Activated naive CD4-positive, alpha-beta T cell treated with anti-CD3 and anti-CD28 coated beads, Interleukin-2, amount 50 U/mL, for 16 hours (primary cell): ENCODE results near the gene MSRB1.
"Not testable (repeated sequence)": the region's sequence is repeated elsewhere in the genome, so short reads cannot be mapped to it uniquely, and the experiment has no call there.

Source experiments
- DNase-seq: peaks from one replicate; pipeline ENCODE4 v3.0.0-alpha.2; 2020

The MSRB1 gene

DNA sequence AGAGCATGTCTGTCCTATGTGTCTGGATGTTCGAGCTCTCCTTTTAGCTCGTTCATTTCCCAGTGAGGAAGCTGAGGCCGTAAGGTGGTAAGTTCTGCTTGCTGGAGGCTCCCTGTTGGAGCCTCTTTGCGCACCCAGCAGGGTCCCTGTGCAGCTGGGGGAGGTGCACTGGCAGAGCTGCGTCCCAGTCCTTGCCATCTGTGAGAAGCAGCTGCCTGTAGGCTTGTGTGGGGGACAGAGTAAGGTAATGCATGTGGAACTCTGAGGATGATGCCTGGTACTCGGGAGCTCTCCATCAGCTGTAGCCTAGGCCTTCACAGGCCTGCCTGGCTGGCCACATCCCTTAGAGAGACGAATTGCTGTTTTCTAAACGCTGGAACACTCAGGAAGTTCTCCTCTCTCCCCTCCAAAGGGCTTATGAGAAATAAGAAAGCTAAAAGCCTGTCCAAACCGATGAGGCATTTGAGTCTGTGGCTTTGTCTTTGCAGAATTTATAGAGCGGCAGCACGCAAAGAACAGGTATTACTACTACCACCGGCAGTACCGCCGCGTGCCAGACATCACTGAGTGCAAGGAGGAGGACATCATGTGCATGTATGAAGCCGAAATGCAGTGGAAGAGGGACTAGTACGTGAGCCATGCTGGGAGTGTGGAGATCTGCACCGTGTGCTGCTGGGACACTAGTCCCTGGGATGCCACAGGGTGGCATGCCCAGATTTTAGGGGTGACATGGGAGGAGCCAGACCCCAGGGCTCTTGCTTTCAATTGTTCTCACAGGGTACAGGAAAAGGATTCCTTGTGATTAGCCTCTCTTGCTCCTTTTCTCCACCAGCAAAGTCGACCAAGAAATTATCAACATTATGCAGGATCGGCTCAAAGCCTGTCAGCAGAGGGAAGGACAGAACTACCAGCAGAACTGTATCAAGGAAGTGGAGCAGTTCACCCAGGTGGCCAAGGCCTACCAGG lies 17.9 kb upstream of the MSRB1 start:
- DNase-seq = peak; percentile 59

DNA sequence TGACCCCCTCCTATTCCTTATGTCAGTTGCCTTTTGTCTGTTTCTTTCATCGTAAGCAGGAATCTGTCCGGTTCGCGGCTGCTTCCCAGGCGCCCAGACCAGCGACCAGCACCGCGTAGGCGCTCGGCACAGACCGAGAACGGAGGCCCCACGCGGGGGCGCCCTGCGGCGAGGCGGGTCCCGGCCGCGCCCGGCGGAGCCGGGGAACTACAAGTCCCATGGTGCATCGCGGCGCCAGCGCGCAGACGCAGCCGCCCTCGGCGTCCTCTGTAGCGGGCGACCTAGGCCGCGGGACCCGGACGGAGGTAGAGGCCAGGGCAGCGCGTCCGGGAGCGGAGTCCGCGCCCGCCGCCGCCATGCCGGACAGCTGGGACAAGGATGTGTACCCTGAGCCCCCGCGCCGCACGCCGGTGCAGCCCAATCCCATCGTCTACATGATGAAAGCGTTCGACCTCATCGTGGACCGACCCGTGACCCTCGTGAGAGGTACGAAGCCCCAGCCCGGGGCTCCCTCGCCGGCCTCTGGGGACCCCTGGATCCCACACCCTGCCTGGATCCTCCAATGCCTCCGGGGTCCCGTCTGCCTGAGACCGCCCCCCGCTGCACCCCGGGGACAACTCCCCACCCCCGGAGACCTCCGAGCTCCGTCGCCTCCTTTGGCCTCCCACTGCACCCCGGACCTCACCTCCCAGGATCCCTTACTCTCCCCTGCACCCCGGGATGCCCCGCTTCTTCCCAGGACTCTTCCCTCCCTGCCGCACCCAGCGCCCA lies 16.5 kb upstream of the MSRB1 start, which contains the start of gene NDUFB10:
NDUFB10 (plus strand) TSS at position 270 of the 771 bp plus-strand sequence; CDS start at position 357, 87 bp downstream.
- peak; percentile 93 for DNase-seq

DNA sequence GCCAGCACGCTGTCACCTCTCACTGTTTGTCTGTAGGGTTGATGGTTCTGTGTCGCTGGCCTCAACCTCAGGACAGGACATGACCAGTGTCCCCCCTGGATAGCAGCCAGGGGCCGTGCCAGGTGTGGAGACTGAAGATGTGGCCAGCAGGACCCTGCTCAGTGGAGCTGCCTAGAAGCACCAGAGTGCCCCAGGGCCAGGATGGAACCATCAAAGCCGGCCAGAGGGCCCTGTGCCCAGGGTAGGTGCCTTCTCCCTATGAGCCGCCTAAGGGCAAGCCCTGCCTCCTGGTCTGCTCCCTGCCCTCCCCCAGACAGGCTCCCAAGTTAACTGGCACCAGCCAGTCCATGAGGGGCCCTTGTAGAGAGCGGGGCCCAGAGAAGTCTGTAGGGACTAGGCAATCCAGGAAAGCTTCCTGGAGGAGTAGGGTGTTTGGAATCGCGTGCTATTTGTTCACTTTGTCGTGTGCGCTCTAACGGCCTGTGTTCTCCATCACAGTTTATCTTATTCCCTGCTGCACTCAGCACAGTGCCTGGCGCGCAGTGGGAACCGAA lies 15.8 kb upstream of the MSRB1 start:
- DNase-seq = no peak

DNA sequence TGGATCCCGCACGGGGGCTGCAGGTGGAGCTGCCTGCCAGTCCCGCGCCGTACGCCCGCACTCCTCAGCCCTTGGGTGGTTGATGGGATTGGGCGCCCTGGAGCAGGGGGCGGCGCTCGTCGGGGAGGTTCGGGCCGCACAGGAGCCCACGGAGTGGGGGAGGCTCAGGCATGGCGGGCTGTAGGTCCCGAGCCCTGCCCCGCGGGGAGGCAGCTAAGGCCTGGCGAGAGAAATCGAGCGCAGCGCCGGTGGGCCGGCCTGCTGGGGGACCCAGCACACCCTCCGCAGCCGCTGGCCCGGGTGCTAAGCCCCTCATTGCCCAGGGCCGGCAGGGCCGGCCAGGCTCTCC lies 15.1 kb upstream of the MSRB1 start:
- not testable (repeated sequence) for DNase-seq

DNA sequence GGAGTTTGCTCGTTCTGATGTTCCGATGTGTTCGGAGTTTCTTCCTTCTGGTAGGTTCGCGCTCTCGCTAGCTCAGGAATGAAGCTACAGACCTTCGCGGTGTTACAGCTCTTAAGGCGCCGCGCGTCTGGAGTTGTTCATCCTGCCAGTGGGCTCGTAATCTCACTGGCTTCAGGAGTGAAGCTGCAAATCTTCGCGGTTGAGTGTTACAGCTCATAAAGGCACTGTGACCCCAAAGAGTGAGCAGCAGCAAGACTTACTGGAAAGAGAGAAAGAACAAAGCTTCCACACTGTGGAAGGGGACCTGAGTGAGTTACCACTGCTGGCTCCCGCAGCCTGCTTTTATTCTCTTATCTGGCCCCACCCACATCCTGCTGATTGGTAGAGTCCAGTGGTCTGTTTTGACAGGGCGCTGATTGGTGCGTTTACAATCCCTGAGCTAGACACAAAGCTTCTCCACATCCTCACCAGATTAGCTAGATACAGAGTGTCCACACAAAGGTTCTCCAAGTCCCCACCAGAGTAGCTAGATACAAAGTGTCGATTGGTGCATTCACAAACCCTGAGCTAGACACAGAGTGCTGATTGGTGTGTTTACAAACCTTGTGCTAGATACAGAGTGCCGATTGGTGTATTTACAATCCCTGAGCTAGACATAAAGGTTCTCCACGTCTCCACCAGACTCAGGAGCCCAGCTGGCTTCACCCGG lies 14.6 kb upstream of the MSRB1 start:
- not testable (repeated sequence) for DNase-seq

DNA sequence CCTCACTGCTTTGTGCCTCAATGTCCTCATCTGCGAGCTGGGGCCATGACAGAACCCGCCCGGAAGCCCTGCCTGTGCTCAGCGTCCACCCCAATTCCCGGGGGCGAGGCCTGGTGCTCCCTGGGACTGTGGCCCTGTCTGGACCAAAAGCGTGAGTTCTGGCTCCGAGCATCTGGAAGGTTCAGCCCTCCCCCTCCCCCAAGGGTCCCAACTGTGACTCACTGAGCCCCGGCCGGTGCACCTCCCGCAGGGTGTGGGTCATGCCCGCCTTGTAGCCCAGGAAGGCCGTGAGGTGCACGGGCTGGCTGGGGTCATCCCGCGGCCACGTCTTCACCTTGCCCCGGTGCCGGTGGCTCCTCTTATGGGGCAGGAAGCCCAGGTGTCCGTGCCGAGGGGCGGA lies 10.7 kb upstream of the MSRB1 start:
- peak; percentile 12 for DNase-seq

DNA sequence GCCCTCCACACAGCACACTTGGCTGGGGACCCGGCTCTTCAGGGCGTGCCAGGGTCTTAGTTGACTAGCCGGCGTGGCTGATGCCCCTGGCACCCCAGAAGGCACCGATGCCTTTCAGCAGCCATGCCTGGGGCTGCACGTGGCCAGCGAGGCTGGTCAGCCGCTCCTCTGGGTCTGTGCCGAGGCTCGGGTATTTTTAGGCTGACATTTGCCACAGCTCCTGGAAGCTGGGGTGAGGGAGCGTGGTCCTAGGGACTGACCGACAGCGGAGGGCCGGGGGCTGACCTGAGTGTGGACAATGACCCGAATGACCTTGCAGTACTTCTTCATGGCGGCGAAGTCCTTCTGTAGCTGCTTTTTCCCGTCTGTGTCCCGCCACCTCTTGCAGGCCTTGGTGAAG lies 7.6 kb upstream of the MSRB1 start:
- DNase-seq = no peak

DNA sequence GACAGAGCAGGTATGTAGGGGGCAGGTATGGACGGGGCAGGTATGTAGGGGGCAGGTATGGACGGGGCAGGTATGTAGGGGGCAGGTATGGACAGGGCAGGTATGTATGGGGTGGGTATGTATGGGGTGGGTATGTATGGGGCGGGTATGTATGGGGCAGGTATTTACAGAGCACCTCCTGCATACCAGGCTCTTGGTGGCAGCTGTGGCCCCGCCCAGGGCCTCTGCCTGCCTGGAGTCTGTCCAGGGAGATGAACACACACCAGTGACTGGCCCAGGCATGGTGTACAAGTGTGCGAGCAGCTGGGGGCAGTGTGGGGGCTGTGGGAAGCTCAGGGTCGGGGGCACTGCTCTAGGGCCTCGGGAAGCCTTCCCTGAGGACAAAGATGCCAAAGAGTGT lies 7.0 kb upstream of the MSRB1 start:
- DNase-seq = no peak

DNA sequence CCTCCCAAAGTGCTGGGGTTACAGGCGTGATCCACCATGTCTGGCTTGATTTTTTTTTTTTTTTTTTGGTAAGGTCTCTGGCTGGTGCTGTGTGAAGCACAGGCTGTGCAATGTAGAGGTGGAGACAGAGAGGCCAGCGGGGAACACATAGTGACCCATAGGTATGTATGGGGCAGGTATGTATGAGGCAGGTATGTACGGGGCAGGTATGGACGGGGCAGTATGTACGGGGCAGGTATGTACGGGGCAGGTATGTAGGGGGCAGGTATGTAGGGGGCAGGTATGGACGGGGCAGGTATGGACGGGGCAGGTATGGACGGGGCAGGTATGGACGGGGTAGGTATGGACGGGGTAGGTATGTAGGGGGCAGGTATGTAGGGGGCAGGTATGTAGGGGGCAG lies 6.5 kb upstream of the MSRB1 start:
- DNase-seq = no peak

DNA sequence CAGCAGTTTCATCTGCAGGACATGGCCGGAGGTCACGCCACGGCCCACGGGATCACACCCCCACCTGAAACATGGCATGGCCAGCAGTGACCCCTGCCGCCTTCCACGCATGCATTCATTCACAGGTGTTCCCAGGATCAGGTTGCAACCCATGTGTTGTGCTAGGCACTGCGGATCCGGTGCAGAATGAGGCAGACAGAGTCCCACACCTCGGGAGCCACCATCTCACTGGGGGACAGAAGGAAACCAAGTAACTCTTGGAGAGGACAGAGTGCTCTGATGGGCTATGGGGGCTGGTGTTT lies 4.3 kb upstream of the MSRB1 start:
- DNase-seq = no peak

DNA sequence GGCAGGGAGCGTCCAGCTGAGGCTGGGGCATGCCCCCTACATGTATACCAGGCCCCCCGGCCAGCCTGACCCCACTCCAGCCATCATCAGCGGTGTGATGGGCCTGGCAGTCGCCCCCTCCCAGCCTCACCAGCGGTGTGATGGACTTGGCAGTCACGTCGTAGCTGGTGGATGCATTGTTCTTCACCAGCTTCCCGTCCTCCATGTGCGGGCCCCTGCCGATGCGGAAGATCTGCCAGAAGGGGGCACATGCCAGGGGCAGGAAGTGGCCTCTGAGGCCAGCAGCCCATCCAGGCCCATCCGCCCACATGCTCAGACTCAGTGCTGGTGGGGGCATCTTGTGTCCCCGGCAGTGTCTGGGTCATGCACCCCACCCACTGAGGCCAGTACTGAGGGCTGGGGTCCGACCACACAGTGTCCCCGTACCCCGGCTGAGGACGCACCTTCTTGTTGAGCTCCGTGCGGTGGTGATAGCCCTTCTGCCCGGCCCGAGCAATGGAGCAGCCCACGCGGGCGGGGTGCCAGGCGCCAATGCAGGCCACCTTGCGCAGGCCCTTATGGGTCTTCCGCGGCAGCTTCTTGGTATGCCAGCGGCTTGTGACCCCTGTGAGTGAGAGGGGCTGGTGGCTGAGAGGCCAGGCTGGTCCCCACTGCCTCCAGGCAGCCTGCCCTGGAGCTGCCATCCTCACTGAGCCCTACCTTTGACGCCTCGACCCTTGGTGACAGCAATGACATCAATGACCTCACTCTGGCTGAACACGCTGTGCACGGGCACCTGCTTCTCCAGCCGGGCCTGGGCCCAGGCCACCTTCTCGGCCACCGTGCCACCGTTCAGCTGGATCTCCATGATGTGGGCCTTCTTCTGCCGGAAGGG lies 3.7 kb upstream of the MSRB1 start:
- DNase-seq = no peak

DNA sequence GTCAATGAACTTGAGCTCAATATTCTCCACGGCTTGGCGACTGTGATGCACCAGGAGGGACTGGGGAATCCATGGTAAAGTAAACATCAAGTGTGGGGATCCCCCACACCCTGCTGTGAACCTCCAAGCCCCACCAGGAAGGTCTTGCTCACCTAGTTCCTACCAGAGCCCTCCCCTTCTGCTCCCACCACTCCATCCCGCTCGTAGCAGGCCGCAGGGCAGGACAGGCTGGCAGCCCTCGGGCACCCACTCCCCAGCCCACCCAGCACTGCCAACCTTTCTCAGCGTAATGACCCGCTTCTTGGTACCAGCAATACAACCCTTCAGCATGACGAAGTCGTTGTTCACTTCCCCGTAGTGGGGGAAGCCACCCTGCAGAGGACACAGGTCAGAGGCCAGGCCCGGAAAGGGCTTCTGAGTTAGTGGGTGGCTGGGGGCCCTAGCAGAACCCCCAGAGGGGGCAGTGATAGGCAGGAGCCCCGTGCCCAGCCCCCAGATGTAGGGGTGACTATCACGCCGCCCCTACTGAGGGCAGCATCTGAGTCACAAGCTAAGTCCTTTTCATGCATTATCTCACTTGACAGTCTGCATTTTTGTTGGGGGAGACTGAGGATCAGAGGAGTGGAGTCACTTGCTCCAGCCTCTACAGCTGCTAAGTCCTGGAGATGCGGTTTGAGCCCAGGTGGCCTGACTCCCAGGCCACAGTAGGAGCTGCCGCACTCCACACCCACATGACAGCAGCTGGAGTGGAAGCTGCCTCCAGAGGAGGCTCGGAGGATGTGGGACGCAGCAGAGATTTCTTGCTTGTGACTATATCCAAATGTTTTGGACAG lies 2.8 kb upstream of the MSRB1 start:
- no peak for DNase-seq

DNA sequence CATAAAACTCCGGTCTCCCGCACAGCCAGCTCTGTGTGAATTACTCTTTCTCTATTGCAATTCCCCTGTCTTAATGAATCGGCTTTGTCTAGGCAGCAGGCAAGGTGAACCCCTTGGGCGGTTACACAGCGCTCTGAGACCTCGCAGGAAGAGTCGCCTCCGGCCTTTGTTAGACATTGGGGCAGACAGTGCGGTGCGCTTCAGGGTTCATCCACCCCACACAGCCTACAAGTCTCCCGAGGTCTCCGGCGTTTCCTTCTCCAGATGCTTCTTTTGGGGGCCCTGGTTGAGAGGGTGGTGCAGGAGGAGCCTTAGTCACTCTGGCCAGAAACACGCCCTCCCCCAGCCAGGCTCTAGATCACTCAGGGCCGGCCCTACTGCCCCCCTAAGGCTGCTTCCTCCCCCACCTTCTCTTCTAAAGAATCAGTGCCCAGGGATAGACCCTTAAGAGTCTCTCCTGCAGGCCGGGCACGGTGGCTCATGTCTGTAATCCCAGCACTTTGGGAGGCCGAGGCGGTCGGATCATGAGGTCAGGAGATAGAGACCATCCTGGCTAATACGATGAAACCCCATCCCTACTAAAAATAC lies 1.7 kb upstream of the MSRB1 start:
- DNase-seq = no peak

DNA sequence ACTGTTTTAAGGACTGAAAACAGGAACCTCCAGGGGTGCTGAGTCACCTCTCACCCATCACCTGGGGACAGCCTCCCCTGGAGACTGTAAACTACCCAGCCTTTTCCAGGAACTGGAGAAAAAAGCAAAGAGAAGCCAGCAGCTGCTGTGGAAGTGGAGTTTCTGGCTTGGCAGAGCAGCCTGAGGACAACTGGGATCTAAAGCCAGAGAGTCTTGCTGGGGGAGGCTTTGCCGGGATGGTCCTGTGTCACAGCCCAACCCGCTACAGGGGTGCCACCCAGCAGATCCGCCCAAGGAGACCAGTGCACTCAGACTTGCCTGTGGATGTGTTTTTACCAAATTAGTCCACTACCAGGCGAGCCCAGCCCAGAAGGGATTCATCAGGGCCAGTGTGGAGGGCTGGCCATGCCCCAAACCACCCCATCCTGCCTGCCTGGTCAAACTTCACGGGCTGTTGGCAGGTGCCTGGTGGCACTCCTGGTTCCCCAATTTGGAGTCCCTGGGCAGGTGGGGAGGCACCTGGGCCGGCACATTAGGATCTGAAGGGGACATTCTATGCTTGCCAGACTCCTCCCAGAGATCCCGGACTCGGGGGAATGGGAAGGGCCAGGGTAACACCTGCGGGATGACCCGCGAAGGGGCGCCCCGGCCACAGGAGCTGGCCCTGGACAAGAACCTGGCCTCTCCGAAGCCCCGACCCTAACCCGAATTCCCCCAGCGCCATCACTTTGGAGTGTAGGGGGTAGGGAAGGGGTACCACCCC lies 771 bp downstream of the MSRB1 start:
- no peak for DNase-seq

DNA sequence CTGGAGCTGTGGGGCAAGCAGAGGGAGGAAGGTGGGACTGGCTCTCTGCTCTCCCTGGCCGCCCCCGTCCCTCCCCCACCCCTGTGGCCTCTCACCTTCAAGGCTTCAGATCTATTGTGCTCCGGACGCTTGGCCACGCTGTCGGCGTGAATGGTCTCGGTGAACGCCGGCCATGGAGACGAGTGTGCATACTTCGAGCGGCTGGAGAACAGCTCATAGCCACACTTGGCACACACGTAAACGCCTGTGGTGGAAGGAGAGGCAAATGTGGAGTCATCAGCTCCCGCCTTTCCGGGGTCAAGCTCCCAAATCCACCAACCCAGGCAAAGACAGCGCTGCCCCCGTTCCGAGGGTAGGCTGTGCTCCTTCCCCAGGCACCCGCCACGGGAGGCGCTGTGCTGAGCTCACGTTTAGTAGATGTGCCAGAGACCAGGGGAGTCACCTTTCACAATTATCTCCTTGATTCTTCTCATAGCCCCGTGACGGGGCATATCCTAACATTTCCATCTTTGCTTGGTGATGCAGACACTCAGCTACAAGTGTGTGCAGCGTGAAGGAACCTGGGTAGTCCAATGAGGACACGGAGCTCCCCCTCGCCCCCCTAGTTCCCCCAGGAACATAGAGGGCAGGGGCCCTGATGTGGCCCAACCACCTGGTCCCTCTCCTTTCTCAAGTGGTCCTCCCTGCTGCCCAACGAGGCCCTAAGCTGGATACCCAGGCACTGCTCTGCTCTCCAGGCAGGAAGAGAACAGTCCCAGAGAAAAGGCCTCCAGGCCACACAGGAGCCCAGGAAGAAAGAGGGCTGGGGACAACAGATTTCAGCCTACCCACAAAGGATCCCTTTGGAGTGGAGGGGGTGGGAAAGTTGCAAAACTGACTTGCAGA lies 1.6 kb downstream of the MSRB1 start:
- no peak for DNase-seq

DNA sequence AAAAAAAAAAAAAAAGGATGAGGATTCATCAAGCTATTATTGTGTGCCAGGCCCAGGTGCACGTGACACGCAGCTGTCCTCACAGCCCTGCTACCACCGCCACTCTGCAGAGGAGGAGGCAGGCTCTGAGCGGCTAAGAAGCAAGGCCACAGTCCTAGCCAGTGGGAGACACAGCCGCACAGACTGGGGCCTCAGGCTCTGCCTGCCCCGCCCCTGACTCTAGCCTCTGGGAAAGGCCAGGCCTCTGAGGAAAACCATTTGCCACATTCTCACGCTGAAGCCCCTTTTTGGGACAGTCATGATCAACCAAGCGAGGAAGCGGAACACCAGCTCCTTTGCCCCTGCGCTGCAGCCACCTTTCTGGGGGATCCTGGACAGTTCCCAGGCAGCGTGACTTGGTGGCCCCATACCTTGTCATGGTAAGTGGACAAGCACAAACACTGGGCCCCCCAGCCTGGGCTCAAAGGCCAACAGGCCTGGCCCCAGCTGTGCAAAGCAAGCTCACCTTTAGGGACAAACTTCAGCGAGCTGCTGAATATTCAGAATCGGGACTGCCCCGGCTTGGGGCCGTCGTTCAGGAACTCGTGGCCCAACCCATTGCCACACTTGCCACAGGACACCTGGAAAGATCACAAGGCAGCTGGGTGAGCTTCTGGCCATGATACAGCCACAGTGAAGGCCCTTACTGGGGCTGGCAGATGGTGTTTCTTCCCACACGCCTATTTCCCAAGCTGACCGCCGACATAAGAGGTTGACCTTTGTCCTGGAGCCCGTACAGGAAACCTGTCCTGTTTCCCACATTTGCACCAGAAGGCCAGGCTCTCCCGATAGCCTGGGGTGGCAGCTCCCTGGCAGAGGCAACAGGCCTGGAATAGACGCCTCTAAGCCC lies 2.5 kb downstream of the MSRB1 start:
- no peak for DNase-seq

DNA sequence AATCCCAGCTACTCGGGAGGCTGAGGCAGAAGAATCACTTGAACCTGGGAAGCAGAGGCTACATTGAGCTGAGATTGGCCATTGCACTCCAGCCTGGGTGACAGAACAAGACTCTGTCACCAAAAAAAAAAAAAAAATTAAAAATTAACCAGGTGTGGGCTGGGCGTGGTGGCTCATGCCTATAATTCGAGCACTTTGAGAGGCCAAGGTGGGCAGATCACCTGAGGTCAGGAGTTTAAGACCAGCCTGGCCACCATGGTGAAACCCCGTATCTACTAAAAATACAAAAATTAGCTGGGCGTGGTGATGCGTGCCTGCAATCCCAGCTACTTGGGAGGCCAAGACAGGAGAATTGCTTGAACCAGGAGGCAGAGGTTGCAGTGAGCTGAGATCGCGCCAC lies 3.2 kb downstream of the MSRB1 start:
- not testable (repeated sequence) for DNase-seq

DNA sequence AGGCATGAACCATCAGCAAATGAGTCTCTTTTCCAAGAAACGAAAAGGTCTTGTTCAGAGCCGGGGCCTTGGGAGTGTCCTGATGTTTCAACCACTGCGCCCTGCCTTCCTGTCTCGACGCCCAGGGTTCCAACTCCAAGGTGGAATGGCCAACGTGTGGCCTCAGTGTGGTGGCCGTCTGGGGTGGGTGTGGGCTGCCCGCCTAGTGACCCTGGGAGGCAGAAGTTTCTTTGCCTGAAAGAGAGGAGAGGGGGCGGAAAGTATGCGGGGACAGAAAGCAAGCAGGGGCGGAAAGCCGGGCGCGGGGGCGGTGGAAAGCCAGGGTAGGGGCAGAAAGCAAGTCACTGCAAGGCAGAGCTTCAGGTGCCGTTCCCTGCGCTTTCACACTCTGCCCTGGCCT lies 4.1 kb downstream of the MSRB1 start:
- DNase-seq = no peak
